D721Med (cell line): ENCODE data around the gene H19.

Source experiments
- DNase-seq: peaks from one replicate; pipeline ENCODE4 v3.0.0; 2011; ENCODE audit warnings: low spot score; ENCODE audit not compliant: insufficient read length
- FAIRE-seq: peaks from 2 replicates; lab custom pipeline; 2011; peaks lifted over from hg19 to GRCh38; lab: Jason Lieb, UNC
- TF ChIP-seq, protein P1 (sequence below): IDR thresholded peaks from 2 replicates; pipeline ENCODE4 v1.5.1; 2012; ENCODE audit warnings: mild to moderate bottlenecking, control low read depth; ENCODE audit not compliant: insufficient read depth; ENCODE audit errors: missing control alignments

The H19 gene

DNA sequence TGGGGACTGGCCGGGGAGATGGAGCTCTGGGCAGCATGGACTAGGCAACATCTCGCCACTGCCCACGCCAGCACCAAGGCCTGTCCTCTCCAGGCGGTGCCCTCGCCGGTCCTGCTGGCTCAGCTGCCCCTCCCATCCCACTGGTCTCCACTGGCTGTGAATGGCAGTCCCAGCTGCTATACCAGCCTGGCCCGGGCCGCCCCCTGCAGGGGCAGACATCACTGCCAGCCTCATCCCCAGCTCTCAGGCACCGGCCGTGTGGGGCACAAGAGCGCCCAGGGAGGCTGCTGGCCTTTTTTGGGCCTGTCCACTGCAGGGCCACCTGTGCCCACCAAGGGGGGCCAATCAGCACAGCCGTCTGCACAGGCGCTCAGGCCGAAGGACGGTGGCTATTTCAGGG is 30.1 kb upstream of the H19 start:
- FAIRE-seq = no peak
- TF ChIP-seq, protein P1, sequence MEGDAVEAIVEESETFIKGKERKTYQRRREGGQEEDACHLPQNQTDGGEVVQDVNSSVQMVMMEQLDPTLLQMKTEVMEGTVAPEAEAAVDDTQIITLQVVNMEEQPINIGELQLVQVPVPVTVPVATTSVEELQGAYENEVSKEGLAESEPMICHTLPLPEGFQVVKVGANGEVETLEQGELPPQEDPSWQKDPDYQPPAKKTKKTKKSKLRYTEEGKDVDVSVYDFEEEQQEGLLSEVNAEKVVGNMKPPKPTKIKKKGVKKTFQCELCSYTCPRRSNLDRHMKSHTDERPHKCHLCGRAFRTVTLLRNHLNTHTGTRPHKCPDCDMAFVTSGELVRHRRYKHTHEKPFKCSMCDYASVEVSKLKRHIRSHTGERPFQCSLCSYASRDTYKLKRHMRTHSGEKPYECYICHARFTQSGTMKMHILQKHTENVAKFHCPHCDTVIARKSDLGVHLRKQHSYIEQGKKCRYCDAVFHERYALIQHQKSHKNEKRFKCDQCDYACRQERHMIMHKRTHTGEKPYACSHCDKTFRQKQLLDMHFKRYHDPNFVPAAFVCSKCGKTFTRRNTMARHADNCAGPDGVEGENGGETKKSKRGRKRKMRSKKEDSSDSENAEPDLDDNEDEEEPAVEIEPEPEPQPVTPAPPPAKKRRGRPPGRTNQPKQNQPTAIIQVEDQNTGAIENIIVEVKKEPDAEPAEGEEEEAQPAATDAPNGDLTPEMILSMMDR = no peak

DNA sequence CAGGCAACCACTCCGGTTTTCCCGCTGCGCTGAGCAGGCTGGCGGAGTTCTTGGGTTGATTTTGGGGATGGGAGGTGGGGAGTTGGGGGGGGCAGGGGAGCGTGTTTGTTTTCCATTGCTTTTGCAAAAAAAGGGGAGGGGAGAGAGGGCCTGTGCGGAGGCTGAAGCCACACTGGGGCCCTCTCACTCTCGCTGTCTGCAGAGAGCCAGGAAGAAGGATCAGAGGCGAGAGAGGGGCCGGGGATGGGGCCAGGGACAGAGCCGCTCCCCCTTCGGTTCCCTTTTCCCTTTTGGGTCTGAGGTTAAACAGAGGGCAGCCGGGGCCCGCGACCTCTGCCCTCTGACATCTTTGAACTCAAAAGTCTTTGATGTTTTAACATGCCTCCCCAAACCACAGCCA is 17.4 kb upstream of the H19 start:
- FAIRE-seq = no peak
- TF ChIP-seq, protein P1 = no peak

More for the DNA sequence above, 30.1 kb upstream of the H19 start:
- no peak for DNase-seq

DNA sequence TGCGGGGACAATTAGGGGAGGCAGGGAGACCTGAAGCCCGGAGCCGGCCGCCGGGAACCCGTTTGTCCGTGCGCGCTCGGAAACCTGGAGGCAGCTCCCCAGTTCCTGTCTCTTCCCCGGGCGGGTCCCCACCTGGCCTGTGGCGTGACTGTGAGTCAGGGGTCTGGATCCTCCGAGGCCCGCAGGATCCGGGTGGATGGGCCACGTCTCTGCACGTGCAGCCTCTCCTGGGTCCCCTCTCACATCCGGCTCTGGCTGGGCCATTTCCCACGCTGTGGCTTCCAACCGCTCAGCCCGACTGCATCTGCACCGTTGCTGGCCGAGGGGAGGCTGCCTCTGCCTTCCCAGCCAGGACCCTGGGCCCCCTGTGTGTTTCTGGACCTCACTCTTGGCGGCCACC is 14.8 kb upstream of the H19 start:
- FAIRE-seq = no peak
- TF ChIP-seq, protein P1 = no peak
- DNase-seq = no peak

More for the DNA sequence above, 17.4 kb upstream of the H19 start:
- no peak for DNase-seq

DNA sequence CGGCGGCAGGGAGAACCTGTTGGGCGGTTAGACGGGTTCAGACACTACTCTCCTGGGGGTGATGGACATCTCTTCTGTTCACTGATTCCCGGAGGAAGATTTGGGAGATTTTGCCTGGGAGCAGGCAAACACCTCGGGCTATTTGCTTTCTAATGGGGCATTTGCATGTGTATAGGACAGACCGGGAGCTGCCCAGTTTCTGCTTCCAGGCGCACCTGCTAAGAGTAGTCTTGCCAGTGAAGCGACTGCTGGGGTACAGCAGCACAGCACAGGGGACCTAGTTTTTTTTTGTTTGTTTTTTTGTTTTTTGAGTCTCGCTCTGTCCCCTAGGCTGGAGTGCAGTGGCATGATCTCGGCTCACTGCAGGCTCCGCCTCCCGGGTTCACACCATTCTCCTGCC is 6.8 kb upstream of the H19 start:
- FAIRE-seq = no peak

DNA sequence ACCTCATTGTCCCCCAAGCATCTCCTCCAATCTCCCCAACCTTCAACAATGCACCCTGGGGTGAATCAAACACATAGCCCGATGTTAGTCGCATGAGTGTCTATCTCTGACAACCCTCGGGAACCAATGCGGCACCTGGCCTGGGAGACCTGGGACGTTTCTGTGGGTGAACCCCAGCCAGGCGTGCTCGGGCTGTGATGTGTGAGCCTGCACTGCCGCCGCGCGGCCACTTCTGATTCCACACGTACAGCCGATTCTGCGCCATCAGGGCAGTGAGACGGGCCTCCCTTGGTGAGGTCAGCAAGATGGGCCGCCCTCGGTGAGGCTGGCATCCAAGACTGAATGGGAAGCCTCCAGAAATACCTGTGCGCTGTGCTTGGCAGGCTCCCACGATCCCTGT is 5.2 kb upstream of the H19 start:
- DNase-seq (no peak), FAIRE-seq (no peak)
- TF ChIP-seq, protein P1 = no peak

More for the DNA sequence above, 6.8 kb upstream of the H19 start:
- TF ChIP-seq, protein P1 = no peak
- DNase-seq = no peak

DNA sequence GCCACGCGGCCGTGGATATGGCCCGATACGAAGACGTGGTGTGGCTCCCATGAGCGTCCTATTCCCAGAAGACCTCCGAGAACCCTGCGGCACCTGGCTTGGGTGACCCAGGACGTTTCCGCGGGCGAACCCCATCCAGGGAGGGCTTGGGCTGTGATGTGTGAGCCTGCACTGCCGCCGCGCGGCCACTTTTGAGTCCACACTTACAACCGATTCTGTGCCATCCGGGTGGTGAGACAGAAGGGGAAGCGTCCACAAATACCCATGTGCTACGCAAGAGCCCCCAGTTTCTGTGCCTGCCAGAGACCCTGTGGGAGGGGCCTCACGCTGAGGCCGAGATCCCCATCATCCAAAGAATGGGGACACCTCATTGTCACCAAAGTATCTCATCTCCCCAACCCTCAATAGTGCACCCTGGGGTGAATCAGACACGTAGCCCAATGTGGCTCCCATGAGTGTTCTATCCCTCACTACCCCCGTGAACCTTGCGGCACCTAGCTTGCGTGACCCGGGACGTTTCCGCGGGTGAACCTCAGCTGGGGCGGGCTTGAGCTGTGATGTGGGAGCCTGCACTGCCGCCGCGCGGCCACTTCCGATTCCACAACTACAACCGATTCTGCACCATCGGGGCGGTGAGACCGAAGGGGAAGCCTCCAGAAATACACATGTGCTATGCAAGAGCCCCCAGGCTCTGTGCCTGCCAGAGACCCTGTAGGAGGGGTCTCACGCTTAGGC is 4.6 kb upstream of the H19 start:
- FAIRE-seq (no peak), DNase-seq (no peak)
- TF ChIP-seq, protein P1 = no peak

DNA sequence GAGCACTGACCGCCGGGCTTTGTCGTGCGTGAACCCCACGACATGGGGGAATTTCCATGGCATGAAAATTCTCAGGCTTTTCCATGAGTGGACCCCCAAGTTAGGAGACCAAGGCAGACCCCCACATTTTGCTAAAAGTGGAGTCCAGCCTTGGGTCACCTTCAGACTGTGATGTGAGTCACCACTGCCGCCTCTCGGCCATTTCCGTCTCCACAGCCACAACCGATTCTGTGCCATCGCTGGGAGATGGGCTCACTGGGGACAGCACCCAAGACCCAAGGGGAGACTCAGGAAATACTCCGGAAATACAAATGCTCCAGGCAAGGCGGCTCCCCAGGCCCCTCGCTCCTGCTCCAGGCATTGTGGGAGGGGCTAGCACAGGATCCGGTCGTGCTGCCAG is 1.2 kb upstream of the H19 start:
- TF ChIP-seq, protein P1 = no peak
- FAIRE-seq (no peak), DNase-seq (no peak)
